Ovary (tissue), 9 donors: Measurements from ENCODE around the gene PHYHD1. TPM values are rescaled to one million over a fixed set of nuclear protein-coding genes. Genes with fewer than 3 reads are reported as not detected.

ENCODE experiments used
- DNase-seq, 5 donors: peaks; one replicate each; pipeline ENCODE4 v3.0.0-alpha.2; 2019 to 2020
- H3K27ac ChIP-seq, 2 donors: fragments of 200-600 bp; one replicate each; pipeline versions ENCODE4 v1.5.1 to v1.8.0; 2019 to 2022
- H3K27me3 ChIP-seq: fragments of 200-600 bp; one replicate; pipeline ENCODE4 v1.8.0; 2022
- H3K36me3 ChIP-seq: fragments of 200-600 bp; sonication (generic); one replicate; pipeline ENCODE4 v1.5.1; 2019
- H3K4me1 ChIP-seq: one replicate; pipeline ENCODE4 v1.8.1; 2013; ENCODE audit warnings: mild to moderate bottlenecking, moderate library complexity; ENCODE audit not compliant: insufficient read depth
- H3K4me3 ChIP-seq: fragments of 200-600 bp; sonication (generic); one replicate; pipeline ENCODE4 v1.5.1; 2017
- H3K9me3 ChIP-seq, 2 donors: fragments of 200-600 bp in 1 of 2; sonication (generic) in 1 of 2; one replicate each; pipeline versions ENCODE4 v1.5.1 to v1.8.1; 2013 to 2019; ENCODE audit warnings: mild to moderate bottlenecking in 1 of 2, moderate library complexity in 1 of 2
- CTCF ChIP-seq, 3 donors: fragments of 450-650 bp in 2 of 3; fragments of 200-600 bp in 1 of 3; IDR thresholded peaks; one replicate each; pipeline versions ENCODE4 v1.5.1 to v1.8.0; 2016 to 2022; ENCODE audit warnings: antibody characterized with exemption in 3 of 3, mild to moderate bottlenecking in 1 of 3
- EP300 ChIP-seq: sonication (generic); formaldehyde crosslinking; IDR thresholded peaks from one replicate; pipeline ENCODE4 v1.6.1; 2017; ENCODE audit warnings: antibody characterized with exemption
- POLR2A ChIP-seq: fragments of 450-650 bp; IDR thresholded peaks from one replicate; pipeline ENCODE4 v1.6.1; 2017; ENCODE audit warnings: antibody characterized with exemption, mild to moderate bottlenecking, moderate library complexity
- WGBS, 3 donors: extraction: QIAGEN DNeasy Blood & Tissue Kit in 1 of 3; methylation state at CpG; one replicate each; pipeline versions ENCODE4 v1.1.5 to v1.1.7; 2013 to 2017; 5-methylcytosine and 5-hydroxymethylcytosine counted together
- intact Hi-C, 4 donors: fragments of 100-400 bp; cut with DNase I; formaldehyde crosslinking; loops; one replicate each; pipeline versions ENCODE4 v1.11.0 to v1.15.1; 2022 to 2023
- polyA plus RNA-seq, 2 donors: library from polyadenylated mRNA; stranded (reverse); fragments of 200-250 nt in 1 of 2; fragments of 350-450 nt in 1 of 2; fragmentation: Illumina TruSeq in 1 of 2; extraction: RNeasy Lipid Tissue Mini Kit (QIAGEN cat#74804) in 1 of 2; gene quantifications; one replicate each; pipeline ENCODE4 v1.2.3, GENCODE V29; 2013 to 2014
- total RNA-seq, 7 donors: library from RNA; depleted of rRNA in 2 of 7; stranded (reverse); fragments of >200 nt in 2 of 7; fragmentation: NEBNext Ultra II Directional in 3 of 7; extraction: Animal tissue kit (Norgen Biotek cat#: 25700) in 3 of 7; gene quantifications; one replicate each; pipeline versions ENCODE4 v1.1.0 to v1.2.4, GENCODE V29; 2016 to 2023
- donor health status: DM: no; HTN: no; CAD: no; lungs with moderate emphysema.
- donor health status: DM: no; HTN: no; CAD: no.
- donor health status: Bipolar disorder and iron deficiency.
- donor health status: DM: yes; HTN: yes; CAD: no.
- donor health status: DM: no; HTN: no; CAD: no.
- donor health status: DM: yes; HTN: yes; CAD: no.

Gene PHYHD1
- total and polyA plus RNA-seq, 9 donors, result 24.8 to 63.9 (median 43.1) TPM

- Histone ChIP-seq H3K4me1 (no peaks in the 10 kb centered on the region), H3K9me3 (no peaks in the 10 kb centered on the region), H3K4me3 (no peak overlapping the region), H3K27ac (no peak overlapping the region), H3K36me3 (no peaks in the 10 kb centered on the region), H3K27me3 (no peaks in the 10 kb centered on the region)
- intact Hi-C loops, result no loop called here
- 84 to 86% (median 86%) methylated on average over 21 to 23 of the region's 23 CpGs for WGBS, 3 donors
- DNase-seq, result no peak
- TF ChIP-seq CTCF (IDR thresholded peaks at IDR 0.05), result no peak
- TF ChIP-seq POLR2A, result no peak
- TF ChIP-seq EP300, result no peak
Observed at GRCh38 chr9:128902351-128903078, 18.3 kb upstream of the PHYHD1 start.

- DNase-seq, result no peak
Observed at GRCh38 chr9:128903079-128903461, 17.7 kb upstream of the PHYHD1 start.

GRCh38 chr9:128903871-128904620 is 16.7 kb upstream of the PHYHD1 start:
- DNase-seq, result no peak
- no peaks in the 10 kb centered on the region for H3K27me3 ChIP-seq
- no peaks in the 10 kb centered on the region for H3K4me1 ChIP-seq
- intact Hi-C loops, result no loop called here
- H3K36me3 ChIP-seq, result no peaks in the 10 kb centered on the region
- no peaks in the 10 kb centered on the region for H3K9me3 ChIP-seq
- no peak overlapping the region for H3K4me3 ChIP-seq
- no peak overlapping the region for H3K27ac ChIP-seq
- TF ChIP-seq EP300, result no peak
- no peak for TF ChIP-seq POLR2A
- TF ChIP-seq CTCF (IDR thresholded peaks at IDR 0.05), result no peak
- 92 to 95% (median 93%) methylated on average over 10 of the region's 10 CpGs for WGBS, 3 donors

More at GRCh38 chr9:128903079-128903461, 17.7 kb upstream of the PHYHD1 start:
- Histone ChIP-seq H3K36me3 (no peaks in the 10 kb centered on the region), H3K27me3 (no peaks in the 10 kb centered on the region), H3K27ac (no peak overlapping the region), H3K9me3 (no peaks in the 10 kb centered on the region), H3K4me3 (no peak overlapping the region), H3K4me1 (no peaks in the 10 kb centered on the region)
- TF ChIP-seq EP300 (no peak), CTCF (IDR thresholded peaks at IDR 0.05) (no peak), POLR2A (no peak)
- 80 to 94% (median 93%) methylated on average over 2 of the region's 2 CpGs for WGBS, 3 donors
- intact Hi-C loops, result no loop called here

- H3K27ac ChIP-seq, result no peak overlapping the region
- intact Hi-C loops, result no loop called here
- no peaks in the 10 kb centered on the region for H3K9me3 ChIP-seq
- no peaks in the 10 kb centered on the region for H3K36me3 ChIP-seq
- 74 to 85% (median 78%) methylated on average over 7 of the region's 7 CpGs for WGBS, 3 donors
- H3K4me1 ChIP-seq, result peaks cover 6% of the 10 kb centered on the region
- H3K4me3 ChIP-seq, result no peak overlapping the region
- DNase-seq, result no peak
- no peaks in the 10 kb centered on the region for H3K27me3 ChIP-seq
- TF ChIP-seq EP300 (no peak), POLR2A (no peak)
Observed at GRCh38 chr9:128905964-128906363, 14.8 kb upstream of the PHYHD1 start.

DNA sequence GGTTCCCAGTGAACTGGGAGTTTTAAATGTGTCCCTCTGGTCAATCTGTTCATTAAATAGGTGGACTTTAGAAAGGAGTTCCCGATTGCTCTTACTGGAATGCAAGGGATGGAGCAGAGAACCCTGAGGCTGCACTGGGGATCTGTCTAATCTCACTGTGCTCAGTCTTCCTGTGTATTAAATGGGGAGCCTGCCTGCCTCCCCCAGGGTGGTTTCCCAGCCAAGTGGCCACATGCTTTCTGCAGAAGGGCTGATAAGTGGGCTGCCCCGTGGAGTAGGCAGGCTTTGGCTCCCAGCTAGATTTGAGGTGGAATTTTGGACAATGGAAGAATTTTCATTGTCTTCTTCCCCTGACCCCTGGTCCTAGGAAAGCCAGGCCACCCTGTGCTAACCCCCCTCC is 14.0 kb upstream of the PHYHD1 start:
- TF ChIP-seq POLR2A, result no peak
- TF ChIP-seq EP300, result no peak
- no peak for TF ChIP-seq CTCF (IDR thresholded peaks at IDR 0.05)
- peaks cover 10% of the 10 kb centered on the region for H3K4me1 ChIP-seq
- no peak overlapping the region for H3K4me3 ChIP-seq
- no peak for DNase-seq
- 8 to 18% (median 15%) methylated on average over 2 of the region's 2 CpGs for WGBS, 3 donors
- H3K27ac ChIP-seq, result no peak overlapping the region
- H3K9me3 ChIP-seq, result no peaks in the 10 kb centered on the region
- H3K36me3 ChIP-seq, result no peaks in the 10 kb centered on the region
- H3K27me3 ChIP-seq, result no peaks in the 10 kb centered on the region
- intact Hi-C loops, result no loop called here
